Measurements from ENCODE around the gene NCAN. TPM values are rescaled to one million over a fixed set of nuclear protein-coding genes. Genes with fewer than 3 reads are reported as not detected.
A peak's percentile ranks its signal among the peaks of the same experiment; 100 is the strongest.

The NCAN gene
- total and polyA plus RNA-seq, 9 of the 15 experiments (the other 6 are each of a cell fraction or from before 2014, with no cell fraction given) = 0.04 TPM; not detected in 8

GRCh38 chr19:19261350-19262189, 49.8 kb downstream of the NCAN start:
- POLR2A ChIA-PET = no interaction called here
- BruUV-seq (replicated peaks) = no TSS peak
- TF ChIP-seq MGA (IDR thresholded peaks at IDR 0.05) = 0 out of 2 replicates have a peak, but pooled peaks have one; percentile 12
- TF ChIP-seq PURB (CRISPR knock-in tag; IDR thresholded peaks at IDR 0.05; ENCODE audit: low read depth) = no peak
- peak; percentile 75; the same call in 1 of the 2 replicates for TF ChIP-seq ZBTB7A (IDR thresholded peaks at IDR 0.05; ENCODE audit: borderline replicate concordance, control insufficient read depth, low read depth, low read length)
- no peak for TF ChIP-seq ZNF175 (CRISPR knock-in tag; IDR thresholded peaks at IDR 0.05; ENCODE audit: low read depth)
- no peak for TF ChIP-seq POLR2G (IDR thresholded peaks at IDR 0.05; ENCODE audit: low read depth, low read length)
- TF ChIP-seq STAT5A (IDR thresholded peaks at IDR 0.05; ENCODE audit: borderline replicate concordance, low read length) = no peak
- no peak for TF ChIP-seq CEBPG (CRISPR knock-in tag; IDR thresholded peaks at IDR 0.05)
- no peak for TF ChIP-seq CEBPG (tag; conservative IDR thresholded peaks at IDR 0.05 in 1 of 2, IDR thresholded peaks at IDR 0.05 in 1 of 2)

More at GRCh38 chr19:19261350-19262189, 49.8 kb downstream of the NCAN start:
- H3K4me3 ChIP-seq = no peak overlapping the region; the same call in 1 of the 2 replicates
- CTCF ChIA-PET (ENCODE audit: low intra/inter-chr PET ratio) = no interaction called here
- H3K27me3 ChIP-seq (ENCODE audit: control insufficient read depth in 2 of 2, insufficient read depth in 2 of 2, low read length in 2 of 2) = peaks cover 10 to 33% of the 10 kb centered on the region in 2 experiments; a peak in 4 of 5 replicates
- peaks cover 0 to 37% of the 10 kb centered on the region in 2 experiments; a peak in 3 of 5 replicates for H3K4me1 ChIP-seq (replicated peaks in 1 of 2; ENCODE audit: control insufficient read depth in 2 of 2, insufficient read depth in 2 of 2, low read length in 2 of 2)
- H3K27ac ChIP-seq (ENCODE audit: extremely low read depth, low read depth, low read length) = no peak overlapping the region
- intact Hi-C loops (cut with micrococcal nuclease) = no loop called here
- no peaks in the 10 kb centered on the region for H3K36me3 ChIP-seq (ENCODE audit: control insufficient read depth, insufficient read depth, low read length)
- ATAC-seq (peak; percentile 29), DNase-seq (ENCODE audit: extremely low read depth in 1 of 4, low spot score in 3 of 4) (peak in 3 of 4 experiments; percentile 29 to 71 (median 66)), FAIRE-seq (no peak)
- no peaks in the 10 kb centered on the region for H3K9me1 ChIP-seq (ENCODE audit: control insufficient read depth, insufficient read depth, low read length)
- H3K9me3 ChIP-seq (replicated peaks; ENCODE audit: control insufficient read depth, insufficient read depth, low read depth, low read length) = peaks cover 1% of the 10 kb centered on the region; the same call in 1 of the 2 replicates
- H2AFZ ChIP-seq (ENCODE audit: low read depth, low read length) = peak overlapping the region; percentile 66; the same call in 1 of the 2 replicates
- in situ Hi-C loops (cut with MboI) = no loop called here
- 0 out of 2 replicates have a peak, but pooled peaks cover 8% of the 10 kb centered on the region for H4K20me1 ChIP-seq (replicated peaks; ENCODE audit: control insufficient read depth, insufficient read depth, low read length)
- WGBS (ENCODE audit: insufficient coverage, low coverage, missing lambda C conversion rate) = 2% methylated on average over 16 of the region's 52 CpGs
- H3K4me2 ChIP-seq (ENCODE audit: insufficient read depth, low read length) = no peak overlapping the region
- H3K9ac ChIP-seq (ENCODE audit: insufficient read depth in 1 of 2, low read depth in 2 of 2, low read length in 2 of 2) = peak overlapping the region in 1 of 2 experiments; percentile 40; a peak in 1 of 4 replicates
- H3K79me2 ChIP-seq (ENCODE audit: control insufficient read depth, insufficient read depth, low read length) = no peaks in the 10 kb centered on the region

All from K562 (cell line).